HL-60 (cell line): ENCODE data around the gene ZACN.

Experiments used
- DNase-seq, 2 experiments: peaks; one replicate each; pipeline ENCODE4 v3.0.0-alpha.2; 2010 to 2020; ENCODE audit warnings: low read depth in 1 of 2, low spot score in 1 of 2
- H3K27ac ChIP-seq: fragments of 250-450 bp; sonication (Bioruptor Pico); replicated peaks from 2 replicates; pipeline ENCODE4 v1.5.1; 2020; ENCODE audit warnings: mild to moderate bottlenecking, moderate library complexity
- H3K27me3 ChIP-seq: fragments of 250-450 bp; sonication (Bioruptor Pico); 2 replicates; pipeline ENCODE4 v1.5.1; 2021; ENCODE audit warnings: mild to moderate bottlenecking, moderate library complexity; ENCODE audit not compliant: insufficient read depth, poor library complexity, severe bottlenecking
- H3K4me3 ChIP-seq: replicated peaks from 2 replicates; pipeline ENCODE4 v1.5.1; 2011; ENCODE audit warnings: mild to moderate bottlenecking, control low read depth, low read length; ENCODE audit not compliant: insufficient read depth
- CTCF ChIP-seq: IDR thresholded peaks from one replicate; pipeline ENCODE4 v1.5.1; 2011; ENCODE audit warnings: low read length, control low read depth, inconsistent platforms; ENCODE audit not compliant: insufficient read depth
- GABPA ChIP-seq: IDR thresholded peaks from 2 replicates; pipeline ENCODE4 v1.6.1; 2012; ENCODE audit warnings: low read depth
- POLR2AphosphoS5 ChIP-seq: IDR thresholded peaks from 2 replicates; pipeline ENCODE4 v1.6.1; 2012; ENCODE audit warnings: low read depth
- REST ChIP-seq: IDR thresholded peaks from 2 replicates; pipeline ENCODE4 v1.6.1; 2012; ENCODE audit warnings: low read depth; ENCODE audit not compliant: insufficient replicate concordance
- SPI1 ChIP-seq: IDR thresholded peaks from 2 replicates; pipeline ENCODE4 v1.6.1; 2012; ENCODE audit warnings: low read depth, mild to moderate bottlenecking, borderline replicate concordance

ZACN gene

DNA sequence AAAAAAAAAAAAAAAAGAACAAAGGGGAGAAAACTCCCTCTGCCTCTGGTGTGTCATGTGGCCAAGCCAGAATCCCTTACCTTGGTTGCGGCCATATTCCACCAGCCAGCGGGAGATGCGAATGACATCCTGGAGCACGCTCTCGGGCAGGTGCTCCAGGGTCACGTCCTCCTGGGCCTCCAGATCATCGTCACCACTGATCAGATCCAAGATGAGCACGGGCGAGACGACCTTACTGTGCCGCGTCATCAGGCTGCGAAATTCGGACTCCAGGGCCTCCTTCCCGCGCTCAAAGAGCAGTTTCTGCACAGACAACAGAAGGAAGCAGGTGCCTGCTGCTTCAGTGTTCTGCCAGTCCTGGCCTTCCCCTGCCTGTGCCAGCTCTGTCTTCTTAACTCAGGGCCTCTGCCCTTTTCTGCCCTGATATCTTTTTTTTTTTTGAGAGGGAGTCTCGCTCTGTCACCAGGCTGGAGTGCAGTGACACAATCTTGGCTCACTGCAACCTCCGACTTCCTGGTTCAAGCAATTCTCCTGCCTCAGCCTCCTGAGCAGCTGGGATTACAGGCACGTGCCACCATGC lies 18.8 kb downstream of the ZACN start:
- H3K27me3 ChIP-seq: no peaks in the 10 kb centered on the region
- no peak overlapping the region for H3K27ac ChIP-seq
- no peak for DNase-seq
- TF ChIP-seq POLR2AphosphoS5 (no peak), CTCF (no peak), REST (no peak), SPI1 (no peak), GABPA (no peak)
- no peak overlapping the region for H3K4me3 ChIP-seq

- Histone ChIP-seq H3K27ac (peak overlapping the region; percentile 83), H3K4me3 (peak overlapping the region; percentile 89), H3K27me3 (no peaks in the 10 kb centered on the region)
- no peak for TF ChIP-seq REST
- no peak for TF ChIP-seq CTCF
- no peak for TF ChIP-seq GABPA
- TF ChIP-seq POLR2AphosphoS5: no peak
- no peak for TF ChIP-seq SPI1
- DNase-seq: no peak
Measured at GRCh38 chr17:76102944-76103273, 23.9 kb downstream of the ZACN start.

- Histone ChIP-seq H3K4me3 (peak within 1 kb of the TSS; percentile 89), H3K27me3 (no peaks in the 10 kb centered on the region), H3K27ac (peak within 1 kb of the TSS; percentile 83)
- DNase-seq: peak; percentile 85 to 91
- no peak for TF ChIP-seq CTCF
- TF ChIP-seq POLR2AphosphoS5: peak; percentile 97
- TF ChIP-seq GABPA: peak; percentile 65
- TF ChIP-seq SPI1: peak; percentile 92
- peak; percentile 62 for TF ChIP-seq REST
Measured at GRCh38 chr17:76103274-76104139, 24.5 kb downstream of the ZACN start, which contains the start of gene EXOC7. Gene EXOC7, minus strand, starts transcription at chr17:76103787. Its CDS starts 95 bp downstream, at chr17:76103692.
